NT2/D1 (cell line): Measurements from ENCODE around the gene GDPD2.

Experiments used
- DNase-seq: peaks from one replicate; pipeline ENCODE4 v3.0.0-alpha.2; 2011; ENCODE audit warnings: low read depth, low spot score
- H3K27me3 ChIP-seq: 2 replicates; pipeline ENCODE4 v1.6.0; 2011; ENCODE audit warnings: mild to moderate bottlenecking; ENCODE audit not compliant: insufficient read length, insufficient read depth
- H3K36me3 ChIP-seq: 2 replicates; pipeline ENCODE4 v1.6.1; 2011; ENCODE audit warnings: mild to moderate bottlenecking, low read length, mixed read lengths; ENCODE audit not compliant: insufficient read depth, insufficient read length
- H3K4me1 ChIP-seq: 2 replicates; pipeline ENCODE4 v1.5.1; 2011; ENCODE audit not compliant: insufficient read depth, insufficient read length
- H3K4me3 ChIP-seq: 2 replicates; pipeline ENCODE4 v1.5.1; 2011; ENCODE audit warnings: low read depth; ENCODE audit not compliant: insufficient read length
- H3K9ac ChIP-seq: 2 replicates; pipeline ENCODE4 v1.6.0; 2011; ENCODE audit warnings: low read depth; ENCODE audit not compliant: insufficient read length
- H3K9me3 ChIP-seq: 2 replicates; pipeline ENCODE4 v1.5.1; 2011; ENCODE audit warnings: mild to moderate bottlenecking, low read length; ENCODE audit not compliant: insufficient read depth
- SUZ12 ChIP-seq: IDR thresholded peaks from 2 replicates; pipeline ENCODE4 v1.6.1; 2011; ENCODE audit not compliant: insufficient read length, insufficient read depth; ENCODE audit errors: extremely low read depth
- YY1 ChIP-seq: IDR thresholded peaks from 2 replicates; pipeline ENCODE4 v1.6.1; 2011; ENCODE audit not compliant: insufficient read length, insufficient read depth
- ZNF274 ChIP-seq: IDR thresholded peaks from 2 replicates; pipeline ENCODE4 v1.6.1; 2011; ENCODE audit warnings: mild to moderate bottlenecking, low read depth, low read length

Gene GDPD2

GRCh38 chrX:70442224-70442623, 19.1 kb downstream of the GDPD2 start:
- Histone ChIP-seq H3K27me3 (peaks cover 48% of the 10 kb centered on the region), H3K4me3 (no peak overlapping the region), H3K9me3 (no peaks in the 10 kb centered on the region), H3K9ac (no peak overlapping the region), H3K36me3 (no peaks in the 10 kb centered on the region), H3K4me1 (peaks cover 2% of the 10 kb centered on the region)
- no peak for DNase-seq
- no peak for TF ChIP-seq ZNF274
- TF ChIP-seq YY1, result no peak
- no peak for TF ChIP-seq SUZ12

DNA sequence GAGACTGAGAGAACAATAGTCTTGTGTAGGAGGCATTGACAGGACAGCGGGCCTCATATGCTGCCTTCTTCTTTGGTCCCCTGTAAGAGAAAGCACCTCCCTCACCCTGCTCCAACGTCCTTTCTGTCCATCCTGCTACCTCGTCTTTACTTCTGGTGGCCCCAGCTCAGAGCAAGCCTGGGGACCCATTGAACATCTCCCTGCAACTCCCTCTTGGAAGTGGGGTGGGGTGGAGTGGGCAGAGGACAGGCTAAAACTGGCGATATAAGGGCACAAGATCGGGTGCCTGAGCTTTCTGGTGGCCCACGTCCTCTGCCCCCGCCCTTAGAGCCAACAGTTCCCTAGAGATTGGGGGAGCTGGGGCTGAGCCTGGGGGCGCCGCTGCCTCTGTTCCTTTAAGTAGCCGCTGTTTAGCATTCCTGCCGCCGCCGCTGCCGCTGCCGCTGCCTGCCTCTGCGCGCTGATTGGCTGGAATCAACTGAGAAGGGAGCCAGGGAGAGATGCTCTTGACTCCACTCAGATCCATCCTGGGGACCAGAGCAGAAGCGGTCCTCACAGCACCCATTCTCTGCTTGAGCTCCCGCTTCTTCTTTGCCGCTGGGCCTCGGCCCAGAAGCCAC, 21.3 kb downstream of the GDPD2 start, which contains the start of gene DLG3:
Gene DLG3 (plus strand): TSS at position 510 of the 620 bp plus-strand sequence. CDS start 367 bp downstream, outside the sequence.
- Histone ChIP-seq H3K9ac (no peak within 1 kb of the TSS), H3K9me3 (no peaks in the 10 kb centered on the region), H3K4me3 (peak within 1 kb of the TSS; percentile 15), H3K27me3 (peaks cover 50% of the 10 kb centered on the region), H3K4me1 (peaks cover 2% of the 10 kb centered on the region), H3K36me3 (no peaks in the 10 kb centered on the region)
- DNase-seq, result no peak
- no peak for TF ChIP-seq YY1
- TF ChIP-seq ZNF274, result no peak
- TF ChIP-seq SUZ12, result no peak

- H3K9ac ChIP-seq, result no peak overlapping the region
- no peaks in the 10 kb centered on the region for H3K36me3 ChIP-seq
- peak overlapping the region; percentile 15 for H3K4me3 ChIP-seq
- no peaks in the 10 kb centered on the region for H3K9me3 ChIP-seq
- no peak for DNase-seq
- peaks cover 50% of the 10 kb centered on the region for H3K27me3 ChIP-seq
- peaks cover 2% of the 10 kb centered on the region for H3K4me1 ChIP-seq
- TF ChIP-seq YY1, result no peak
- no peak for TF ChIP-seq SUZ12
- no peak for TF ChIP-seq ZNF274
Observed at GRCh38 chrX:70444946-70445656, 22.0 kb downstream of the GDPD2 start.

- Histone ChIP-seq H3K9me3 (no peaks in the 10 kb centered on the region), H3K27me3 (peaks cover 50% of the 10 kb centered on the region), H3K4me1 (peaks cover 2% of the 10 kb centered on the region), H3K9ac (no peak overlapping the region), H3K4me3 (no peak overlapping the region), H3K36me3 (no peaks in the 10 kb centered on the region)
- DNase-seq, result no peak
- TF ChIP-seq SUZ12 (no peak), YY1 (no peak), ZNF274 (no peak)
Observed at GRCh38 chrX:70445951-70446350, 22.8 kb downstream of the GDPD2 start.

DNA sequence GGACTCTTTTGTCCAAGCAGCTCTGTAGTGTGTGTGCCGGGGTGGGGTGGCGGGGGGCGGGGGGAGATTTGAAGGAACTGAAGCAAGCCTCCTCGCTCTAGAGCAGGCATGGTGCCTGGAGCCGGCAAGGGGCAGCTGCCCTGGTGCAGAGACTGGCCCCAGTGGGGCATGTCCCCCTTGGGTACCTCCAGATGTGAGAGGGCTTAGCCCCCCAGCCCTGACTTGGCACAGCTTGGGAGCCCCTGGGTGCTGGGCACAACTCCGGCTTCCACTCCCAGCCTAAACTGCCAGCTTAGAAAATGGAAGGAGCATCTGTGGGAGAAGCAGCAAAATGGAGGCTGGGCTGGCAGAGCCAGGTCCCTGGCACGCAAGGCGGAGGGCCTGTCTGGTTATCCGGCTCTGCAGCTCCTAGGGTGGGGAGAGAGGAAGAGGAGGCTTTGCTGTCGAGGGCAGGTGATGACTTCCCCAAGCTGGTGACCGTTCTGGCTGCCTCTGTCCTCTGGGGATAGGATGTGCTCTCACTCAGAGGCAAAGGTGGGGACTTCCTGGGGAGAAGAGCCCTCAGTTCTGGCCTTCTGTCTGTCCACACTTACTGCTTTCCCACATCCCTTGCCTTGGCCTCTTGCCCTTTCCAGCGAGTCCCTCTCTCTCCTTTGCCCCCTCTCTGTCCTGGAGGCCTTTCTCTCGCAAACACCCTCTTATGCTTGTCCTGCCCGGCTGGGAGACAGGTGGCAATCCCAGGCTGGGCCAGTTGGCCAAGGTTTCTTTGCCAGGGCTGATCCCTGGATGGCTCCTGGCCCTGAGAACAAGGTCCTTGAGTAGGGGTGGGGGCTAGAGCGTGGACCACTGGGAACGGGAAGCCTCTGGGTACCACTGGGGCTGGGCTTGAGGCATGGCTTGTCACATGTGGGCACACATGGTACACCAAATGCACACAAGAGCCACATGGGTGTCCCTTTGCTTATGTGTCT, 23.6 kb downstream of the GDPD2 start:
- peaks cover 2% of the 10 kb centered on the region for H3K4me1 ChIP-seq
- DNase-seq, result no peak
- H3K9ac ChIP-seq, result no peak overlapping the region
- H3K36me3 ChIP-seq, result no peaks in the 10 kb centered on the region
- H3K9me3 ChIP-seq, result no peaks in the 10 kb centered on the region
- peaks cover 50% of the 10 kb centered on the region for H3K27me3 ChIP-seq
- no peak overlapping the region for H3K4me3 ChIP-seq
- TF ChIP-seq ZNF274 (no peak), YY1 (no peak), SUZ12 (no peak)

- H3K36me3 ChIP-seq, result no peaks in the 10 kb centered on the region
- peaks cover 32% of the 10 kb centered on the region for H3K27me3 ChIP-seq
- H3K9ac ChIP-seq, result no peak overlapping the region
- H3K4me1 ChIP-seq, result peaks cover 8% of the 10 kb centered on the region
- no peak overlapping the region for H3K4me3 ChIP-seq
- no peak for DNase-seq
- TF ChIP-seq YY1 (no peak), ZNF274 (no peak), SUZ12 (no peak)
- H3K9me3 ChIP-seq, result no peaks in the 10 kb centered on the region
Observed at GRCh38 chrX:70449457-70449966, 26.4 kb downstream of the GDPD2 start.
